Effector memory CD4-positive, alpha-beta T cell (primary cell): ENCODE results near the gene ADSL.

Experiments used
- DNase-seq, 3 donors: peaks; one replicate each; pipeline ENCODE4 v3.0.0-alpha.2; 2020
- H3K27ac ChIP-seq: 2 replicates; pipeline ENCODE4 v1.7.0; 2013; ENCODE audit warnings: mild to moderate bottlenecking, low read length, moderate library complexity; ENCODE audit not compliant: insufficient read depth, poor library complexity, severe bottlenecking
- H3K27me3 ChIP-seq: replicated peaks from 2 replicates; pipeline ENCODE4 v1.7.0; 2013; ENCODE audit warnings: mild to moderate bottlenecking, low read length; ENCODE audit not compliant: insufficient read depth, control insufficient read depth, poor library complexity, severe bottlenecking
- H3K36me3 ChIP-seq: 2 replicates; pipeline ENCODE4 v1.7.0; 2013; ENCODE audit warnings: mild to moderate bottlenecking, low read length, moderate library complexity; ENCODE audit not compliant: control insufficient read depth, insufficient read depth
- H3K4me1 ChIP-seq: 2 replicates; pipeline ENCODE4 v1.7.0; 2013; ENCODE audit warnings: low read length, mild to moderate bottlenecking; ENCODE audit not compliant: control insufficient read depth, insufficient read depth, poor library complexity, severe bottlenecking
- H3K4me3 ChIP-seq: 2 replicates; pipeline ENCODE4 v1.7.0; 2013; ENCODE audit warnings: low read length, low read depth, mild to moderate bottlenecking; ENCODE audit not compliant: insufficient read depth, poor library complexity, severe bottlenecking
- H3K9me3 ChIP-seq: 2 replicates; pipeline ENCODE4 v1.7.0; 2013; ENCODE audit warnings: mild to moderate bottlenecking, low read length, moderate library complexity; ENCODE audit not compliant: control insufficient read depth

The ADSL gene

DNA sequence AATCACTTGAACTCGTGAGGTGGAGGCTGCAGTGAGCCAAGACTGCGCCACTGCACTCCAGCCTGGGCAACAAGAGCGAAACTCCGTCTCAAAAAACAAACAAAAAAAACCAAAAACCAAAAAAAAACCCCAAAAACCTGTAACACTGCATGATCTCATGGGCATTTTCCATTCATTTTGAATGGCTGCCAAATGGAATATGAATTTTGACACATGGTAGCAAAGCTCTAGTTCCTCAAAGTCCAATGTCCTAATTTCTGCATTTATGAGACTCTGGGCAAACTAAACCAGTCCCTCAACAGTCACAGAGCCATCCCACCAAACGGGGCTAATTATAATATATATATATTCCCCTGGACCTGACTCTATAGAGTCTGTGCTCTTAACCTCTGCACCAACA is 85.9 kb downstream of the ADSL start:
- H3K27me3 ChIP-seq, result no peaks in the 10 kb centered on the region
- H3K36me3 ChIP-seq, result peaks cover 63% of the 10 kb centered on the region
- no peak overlapping the region for H3K4me3 ChIP-seq
- DNase-seq, result no peak
- peaks cover 8% of the 10 kb centered on the region for H3K4me1 ChIP-seq
- H3K27ac ChIP-seq, result no peak overlapping the region
- H3K9me3 ChIP-seq, result no peaks in the 10 kb centered on the region

- Histone ChIP-seq H3K27me3 (no peaks in the 10 kb centered on the region), H3K27ac (no peak overlapping the region), H3K9me3 (no peaks in the 10 kb centered on the region), H3K4me1 (peaks cover 10% of the 10 kb centered on the region), H3K4me3 (no peak overlapping the region), H3K36me3 (peaks cover 58% of the 10 kb centered on the region)
- no peak for DNase-seq
Measured at GRCh38 chr22:40432625-40433024, 86.3 kb downstream of the ADSL start.

GRCh38 chr22:40433416-40434090 is 87.3 kb downstream of the ADSL start:
- Histone ChIP-seq H3K36me3 (peaks cover 49% of the 10 kb centered on the region), H3K27ac (no peak overlapping the region), H3K27me3 (no peaks in the 10 kb centered on the region), H3K9me3 (no peaks in the 10 kb centered on the region), H3K4me1 (peaks cover 10% of the 10 kb centered on the region), H3K4me3 (no peak overlapping the region)
- DNase-seq, result no peak

GRCh38 chr22:40434106-40434505 is 87.8 kb downstream of the ADSL start:
- Histone ChIP-seq H3K4me3 (no peak overlapping the region), H3K9me3 (no peaks in the 10 kb centered on the region), H3K36me3 (peaks cover 43% of the 10 kb centered on the region), H3K27ac (no peak overlapping the region), H3K4me1 (peaks cover 10% of the 10 kb centered on the region), H3K27me3 (no peaks in the 10 kb centered on the region)
- DNase-seq, result no peak

DNA sequence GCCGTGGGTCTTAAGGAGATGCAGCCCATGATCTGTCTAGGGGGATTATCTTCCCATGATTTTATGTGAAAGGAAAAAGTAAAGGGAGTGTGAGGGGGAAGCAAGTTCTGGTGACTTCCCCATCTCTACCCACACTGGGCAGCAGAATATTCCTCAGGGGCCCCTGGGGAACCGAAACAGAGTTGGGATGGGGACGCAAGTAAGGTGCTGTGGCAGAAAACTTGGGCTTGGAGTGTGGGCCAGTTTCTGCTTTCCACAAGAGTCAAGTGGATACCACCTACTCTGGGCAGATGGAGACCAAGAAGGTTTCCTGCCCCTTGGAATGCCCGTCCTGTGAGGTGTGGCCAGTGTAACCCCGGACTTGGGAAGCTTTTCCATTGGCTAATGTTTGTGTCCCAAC is 88.4 kb downstream of the ADSL start:
- peaks cover 10% of the 10 kb centered on the region for H3K4me1 ChIP-seq
- no peak for DNase-seq
- no peak overlapping the region for H3K27ac ChIP-seq
- peaks cover 37% of the 10 kb centered on the region for H3K36me3 ChIP-seq
- H3K27me3 ChIP-seq, result no peaks in the 10 kb centered on the region
- no peak overlapping the region for H3K4me3 ChIP-seq
- no peaks in the 10 kb centered on the region for H3K9me3 ChIP-seq

- H3K27ac ChIP-seq, result no peak overlapping the region
- no peaks in the 10 kb centered on the region for H3K27me3 ChIP-seq
- no peak overlapping the region for H3K4me3 ChIP-seq
- no peak for DNase-seq
- H3K9me3 ChIP-seq, result no peaks in the 10 kb centered on the region
- H3K36me3 ChIP-seq, result peaks cover 23% of the 10 kb centered on the region
- H3K4me1 ChIP-seq, result peaks cover 10% of the 10 kb centered on the region
Measured at GRCh38 chr22:40436505-40437431, 90.5 kb downstream of the ADSL start.
